Measurements from ENCODE around the gene MRPL40. TPM values are rescaled to one million over a fixed set of nuclear protein-coding genes. Genes with fewer than 3 reads are reported as not detected.

Gene MRPL40
- total and polyA plus RNA-seq, 10 of the 15 experiments (the other 5 are each of a cell fraction or from before 2014, with no cell fraction given): 41.2 to 207 (median 69.1) TPM

- Histone ChIP-seq H4K20me1 (ENCODE audit: control insufficient read depth, insufficient read depth) (no peaks in the 10 kb centered on the region; the same call in 1 of the 2 replicates), H3K4me3 (peak within 1 kb of the TSS; percentile 98), H3K79me2 (ENCODE audit: control insufficient read depth, insufficient read depth, low read length) (peaks cover 60% of the 10 kb centered on the region), H3K36me3 (ENCODE audit: control insufficient read depth in 2 of 2, insufficient read depth in 2 of 2, low read length in 1 of 2) (peaks cover 2 to 5% of the 10 kb centered on the region in 2 experiments; a peak in 3 of 4 replicates), H3K27me3 (replicated peaks in 1 of 2; ENCODE audit: control insufficient read depth in 2 of 2, insufficient read depth in 2 of 2, low read length in 1 of 2) (no peaks in the 10 kb centered on the region), H2AFZ (ENCODE audit: control insufficient read depth, low read depth, low read length) (peak within 1 kb of the TSS; percentile 93), H3K9me3 (replicated peaks; ENCODE audit: control insufficient read depth, insufficient read depth, low read length) (no peaks in the 10 kb centered on the region), H3K4me2 (ENCODE audit: control insufficient read depth, insufficient read depth) (peak within 1 kb of the TSS; percentile 97), H3K4me1 (ENCODE audit: control insufficient read depth, insufficient read depth, low read length) (no peaks in the 10 kb centered on the region), H3K9ac (ENCODE audit: control insufficient read depth, insufficient read depth, low read length) (peak within 1 kb of the TSS; percentile 96), H3K27ac (ENCODE audit: control insufficient read depth, insufficient read depth) (peak within 1 kb of the TSS; percentile 93)
- ChIA-PET SMC1A (ENCODE audit: uncharacterized antibody, unreplicated experiment) (interaction anchor here (1.0 to 1.9 kb wide), 3 partner anchors 12 to 48 kb away, joined by 3 to 4 read pairs (median 4); partner anchors contain the start of gene CDC45), RAD21 (ENCODE audit: unreplicated experiment) (interaction anchor here (1.4 to 3.6 kb wide), 3 partner anchors 16 to 253 kb away, joined by 4 to 11 read pairs (median 4); partner anchors contain the start of genes C22orf39, CDC45, SLC25A1 and UFD1), CTCF (no interaction called here), POLR2A (interaction anchor here (1.0 to 1.5 kb wide), 5 partner anchors 11 to 70 kb away, joined by 3 to 5 read pairs (median 3); partner anchors contain the start of genes C22orf39 and CDC45)
- WGBS (ENCODE audit: insufficient coverage, insufficient replicate concordance, low lambda C conversion rate, missing lambda C conversion rate): under 1% methylated on average over 44 of the region's 66 CpGs
- in situ Hi-C loops (cut with MboI): loop anchor here (25.0 kb wide), 1 partner anchor 1794 kb away; the partner anchor contains the start of genes ATP6V1E1 and BCL2L13
- no peak for DNase-seq (ENCODE audit: low read depth, low spot score)
- peak; percentile 61 for ATAC-seq
- no peak for FAIRE-seq
- BruUV-seq (replicated peaks): no TSS peak
- intact Hi-C loops (cut with micrococcal nuclease; ENCODE audit: unreplicated experiment): loop anchor here (1.0 to 5.0 kb wide), 4 partner anchors 16 to 287 kb away; partner anchors contain the start of genes C22orf39, CDC45, ESS2 and SLC25A1
- TF ChIP-seq BRCA1 (IDR thresholded peaks at IDR 0.05; ENCODE audit: low read depth, low read length): no peak
- no peak for TF ChIP-seq CEBPB (IDR thresholded peaks at IDR 0.05; ENCODE audit: borderline replicate concordance in 1 of 2, low read depth in 2 of 2, low read length in 2 of 2)
- TF ChIP-seq CBX3 (IDR thresholded peaks at IDR 0.05; ENCODE audit: borderline replicate concordance, low read depth): no peak
- TF ChIP-seq REST (IDR thresholded peaks at IDR 0.05; ENCODE audit: low read depth, low read length): no peak
- TF ChIP-seq IRF4 (IDR thresholded peaks at IDR 0.05; ENCODE audit: low read depth, low read length): no peak
- TF ChIP-seq ZNF592 (IDR thresholded peaks at IDR 0.05): 0 out of 2 replicates have a peak, but pooled peaks have one; percentile 57
- no peak for TF ChIP-seq POLR2AphosphoS2 (IDR thresholded peaks at IDR 0.05; ENCODE audit: low read depth, low read length)
- TF ChIP-seq, protein P1, sequence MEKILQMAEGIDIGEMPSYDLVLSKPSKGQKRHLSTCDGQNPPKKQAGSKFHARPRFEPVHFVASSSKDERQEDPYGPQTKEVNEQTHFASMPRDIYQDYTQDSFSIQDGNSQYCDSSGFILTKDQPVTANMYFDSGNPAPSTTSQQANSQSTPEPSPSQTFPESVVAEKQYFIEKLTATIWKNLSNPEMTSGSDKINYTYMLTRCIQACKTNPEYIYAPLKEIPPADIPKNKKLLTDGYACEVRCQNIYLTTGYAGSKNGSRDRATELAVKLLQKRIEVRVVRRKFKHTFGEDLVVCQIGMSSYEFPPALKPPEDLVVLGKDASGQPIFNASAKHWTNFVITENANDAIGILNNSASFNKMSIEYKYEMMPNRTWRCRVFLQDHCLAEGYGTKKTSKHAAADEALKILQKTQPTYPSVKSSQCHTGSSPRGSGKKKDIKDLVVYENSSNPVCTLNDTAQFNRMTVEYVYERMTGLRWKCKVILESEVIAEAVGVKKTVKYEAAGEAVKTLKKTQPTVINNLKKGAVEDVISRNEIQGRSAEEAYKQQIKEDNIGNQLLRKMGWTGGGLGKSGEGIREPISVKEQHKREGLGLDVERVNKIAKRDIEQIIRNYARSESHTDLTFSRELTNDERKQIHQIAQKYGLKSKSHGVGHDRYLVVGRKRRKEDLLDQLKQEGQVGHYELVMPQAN (conservative IDR thresholded peaks at IDR 0.05): peak; percentile 84
- no peak for TF ChIP-seq EZH2 (IDR thresholded peaks at IDR 0.05; ENCODE audit: borderline replicate concordance, control insufficient read depth, low read depth, low read length)
- no peak for TF ChIP-seq YBX1 (IDR thresholded peaks at IDR 0.05)
- TF ChIP-seq HDAC6 (IDR thresholded peaks at IDR 0.05; ENCODE audit: unreplicated experiment): no peak
- 0 out of 2 replicates have a peak, but pooled peaks have one; percentile 27 for TF ChIP-seq MYB (IDR thresholded peaks at IDR 0.05; ENCODE audit: borderline replicate concordance, low read depth, low read length)
- no peak for TF ChIP-seq ZNF384 (IDR thresholded peaks at IDR 0.05; ENCODE audit: borderline replicate concordance, low read depth, low read length)
Measured at GRCh38 chr22:19431649-19432132, 654 bp upstream of the MRPL40 start, which contains the start of gene HIRA. TSS of gene HIRA (minus strand) at chr22:19431733. CDS start at chr22:19431476, 257 bp downstream.
